Choroid plexus epithelial cell (primary cell): ENCODE measurements around the gene CCDC157.

ENCODE experiments used
- DNase-seq: peaks from one replicate; pipeline ENCODE4 v3.0.0-alpha.2; 2010; ENCODE audit warnings: low read depth
- H3K4me3 ChIP-seq: 2 replicates; pipeline ENCODE4 v1.5.1; 2011; ENCODE audit warnings: low read depth, mild to moderate bottlenecking, control low read depth, low read length, moderate library complexity
- TF ChIP-seq, protein P1 (sequence below): conservative IDR thresholded peaks from 2 replicates; pipeline ENCODE4 v1.5.1; 2011; ENCODE audit warnings: low read depth, mild to moderate bottlenecking, control low read depth, inconsistent platforms, low read length, moderate library complexity

The CCDC157 gene

DNA sequence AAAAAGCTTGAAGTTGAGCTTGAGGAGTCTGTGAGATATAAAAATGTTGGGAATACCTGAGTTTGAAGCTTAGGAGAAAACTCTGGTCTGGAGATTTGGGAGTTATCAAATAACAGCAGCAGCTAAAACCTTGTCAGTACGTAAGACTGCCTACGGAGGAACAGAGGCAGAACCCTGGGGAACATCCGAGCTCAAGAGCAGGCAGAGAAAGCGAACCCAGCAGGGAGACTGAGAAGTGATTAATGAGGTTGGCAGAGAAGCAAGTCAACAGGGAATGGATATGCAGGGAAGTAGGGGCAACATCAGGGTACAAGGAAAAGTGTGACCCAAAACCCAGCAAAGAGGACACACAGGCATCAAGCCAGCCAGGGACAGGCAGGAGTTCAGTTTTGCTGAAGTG lies 56.2 kb downstream of the CCDC157 start:
- TF ChIP-seq, protein P1, sequence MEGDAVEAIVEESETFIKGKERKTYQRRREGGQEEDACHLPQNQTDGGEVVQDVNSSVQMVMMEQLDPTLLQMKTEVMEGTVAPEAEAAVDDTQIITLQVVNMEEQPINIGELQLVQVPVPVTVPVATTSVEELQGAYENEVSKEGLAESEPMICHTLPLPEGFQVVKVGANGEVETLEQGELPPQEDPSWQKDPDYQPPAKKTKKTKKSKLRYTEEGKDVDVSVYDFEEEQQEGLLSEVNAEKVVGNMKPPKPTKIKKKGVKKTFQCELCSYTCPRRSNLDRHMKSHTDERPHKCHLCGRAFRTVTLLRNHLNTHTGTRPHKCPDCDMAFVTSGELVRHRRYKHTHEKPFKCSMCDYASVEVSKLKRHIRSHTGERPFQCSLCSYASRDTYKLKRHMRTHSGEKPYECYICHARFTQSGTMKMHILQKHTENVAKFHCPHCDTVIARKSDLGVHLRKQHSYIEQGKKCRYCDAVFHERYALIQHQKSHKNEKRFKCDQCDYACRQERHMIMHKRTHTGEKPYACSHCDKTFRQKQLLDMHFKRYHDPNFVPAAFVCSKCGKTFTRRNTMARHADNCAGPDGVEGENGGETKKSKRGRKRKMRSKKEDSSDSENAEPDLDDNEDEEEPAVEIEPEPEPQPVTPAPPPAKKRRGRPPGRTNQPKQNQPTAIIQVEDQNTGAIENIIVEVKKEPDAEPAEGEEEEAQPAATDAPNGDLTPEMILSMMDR, result no peak
- DNase-seq, result peak; percentile 28
- no peak overlapping the region for H3K4me3 ChIP-seq

DNA sequence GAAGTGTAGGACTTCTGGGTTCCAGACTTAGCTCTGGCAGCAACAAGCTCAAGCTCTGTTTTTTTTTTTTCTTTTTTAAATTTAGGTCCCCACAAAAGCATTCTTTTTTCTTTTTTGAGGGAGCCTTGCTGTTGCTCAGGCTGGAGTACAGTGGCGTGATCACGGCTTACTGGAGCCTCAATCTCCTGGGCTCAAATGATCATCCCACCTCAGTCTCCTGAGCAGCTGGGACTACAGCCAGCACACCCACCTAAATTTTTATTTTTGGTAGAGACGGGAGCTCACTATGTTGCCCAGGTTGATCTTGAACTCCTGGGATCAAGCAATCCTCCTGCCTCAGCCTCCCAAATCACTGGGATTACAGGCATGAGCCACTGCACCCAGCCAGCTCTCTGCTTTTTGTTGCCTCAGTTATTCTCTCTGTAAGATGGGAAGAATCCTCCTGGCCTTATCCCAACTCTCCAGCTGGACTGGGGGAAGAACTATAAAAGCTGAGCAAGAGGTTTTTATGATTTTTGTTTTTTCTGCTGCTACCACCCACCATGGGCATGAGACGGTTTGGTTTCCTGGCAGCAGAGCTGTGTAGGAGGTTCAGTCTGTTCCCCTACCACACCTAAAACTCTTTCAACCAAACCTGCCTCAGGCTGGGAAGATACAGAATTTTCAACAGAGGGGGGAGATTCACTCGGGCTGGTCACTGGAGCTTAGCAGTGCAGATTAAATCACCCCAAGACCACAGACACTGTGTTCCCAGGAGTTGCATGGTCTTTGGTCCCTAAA lies 57.1 kb downstream of the CCDC157 start:
- no peak overlapping the region for H3K4me3 ChIP-seq
- DNase-seq, result no peak
- TF ChIP-seq, protein P1, result no peak

DNA sequence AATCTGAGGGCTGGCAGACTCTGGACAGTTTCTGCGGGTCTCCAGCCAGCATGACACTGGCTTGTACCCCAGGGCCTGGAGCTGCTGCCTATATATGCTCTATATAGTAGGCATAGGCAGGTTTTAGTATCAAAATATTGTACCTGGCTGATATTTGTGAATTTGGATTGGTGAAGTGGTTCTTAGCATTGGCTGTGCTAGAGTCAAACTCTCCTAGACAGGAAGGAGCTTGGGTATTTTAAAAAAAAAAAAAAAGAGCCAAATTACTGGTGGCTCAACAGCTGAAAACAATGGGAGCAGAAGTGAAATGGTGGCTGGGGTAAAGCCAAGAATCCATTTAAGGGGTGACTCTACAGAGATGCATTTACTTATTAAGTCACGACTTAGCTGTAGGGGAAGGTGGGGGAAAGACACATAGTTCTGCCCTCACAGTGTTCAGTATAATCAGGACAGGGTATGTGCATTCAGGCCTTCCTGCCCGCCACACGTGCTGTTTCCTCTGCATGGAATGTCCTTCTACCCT lies 57.8 kb downstream of the CCDC157 start:
- no peak for DNase-seq
- TF ChIP-seq, protein P1, result no peak
- H3K4me3 ChIP-seq, result no peak overlapping the region

DNA sequence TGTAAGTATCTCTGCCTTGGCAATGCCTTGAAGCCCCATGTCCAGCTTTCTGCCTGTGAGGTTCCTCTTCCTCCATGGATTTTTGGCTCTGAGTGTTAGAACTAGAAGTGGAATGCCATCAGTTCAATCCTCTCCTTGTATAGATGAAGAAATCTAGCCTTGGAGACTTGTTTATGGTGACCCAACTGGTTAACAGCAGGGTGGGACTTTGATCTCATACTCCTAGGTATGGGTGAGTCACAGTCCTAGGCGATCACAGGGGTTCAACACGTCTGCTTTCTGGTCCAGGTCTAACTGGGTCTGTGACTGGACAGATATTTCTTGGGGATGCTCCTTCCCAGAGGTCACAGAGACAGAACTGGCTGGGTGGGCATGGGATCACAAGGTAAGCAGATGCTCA lies 59.6 kb downstream of the CCDC157 start:
- TF ChIP-seq, protein P1, result no peak
- no peak overlapping the region for H3K4me3 ChIP-seq
- DNase-seq, result peak; percentile 60

DNA sequence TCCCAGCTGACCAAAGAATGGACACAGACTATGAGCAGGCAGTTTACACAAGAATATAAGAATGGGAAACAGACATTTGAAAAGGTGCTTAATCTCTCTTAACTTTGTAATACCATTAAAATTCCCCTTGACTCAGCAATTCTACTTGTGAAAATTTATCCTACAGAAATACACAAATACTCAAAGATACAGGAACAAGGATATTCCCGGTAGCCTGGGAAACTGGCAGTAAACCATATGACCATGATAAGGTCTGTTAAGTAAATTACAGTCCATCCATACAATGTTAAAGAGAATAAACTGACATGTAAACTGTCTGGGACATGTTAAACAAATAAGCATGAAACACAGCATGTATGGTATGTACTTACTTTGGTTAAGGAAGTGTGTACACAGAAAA lies 60.0 kb downstream of the CCDC157 start:
- DNase-seq, result no peak
- H3K4me3 ChIP-seq, result no peak overlapping the region
- TF ChIP-seq, protein P1, result no peak

DNA sequence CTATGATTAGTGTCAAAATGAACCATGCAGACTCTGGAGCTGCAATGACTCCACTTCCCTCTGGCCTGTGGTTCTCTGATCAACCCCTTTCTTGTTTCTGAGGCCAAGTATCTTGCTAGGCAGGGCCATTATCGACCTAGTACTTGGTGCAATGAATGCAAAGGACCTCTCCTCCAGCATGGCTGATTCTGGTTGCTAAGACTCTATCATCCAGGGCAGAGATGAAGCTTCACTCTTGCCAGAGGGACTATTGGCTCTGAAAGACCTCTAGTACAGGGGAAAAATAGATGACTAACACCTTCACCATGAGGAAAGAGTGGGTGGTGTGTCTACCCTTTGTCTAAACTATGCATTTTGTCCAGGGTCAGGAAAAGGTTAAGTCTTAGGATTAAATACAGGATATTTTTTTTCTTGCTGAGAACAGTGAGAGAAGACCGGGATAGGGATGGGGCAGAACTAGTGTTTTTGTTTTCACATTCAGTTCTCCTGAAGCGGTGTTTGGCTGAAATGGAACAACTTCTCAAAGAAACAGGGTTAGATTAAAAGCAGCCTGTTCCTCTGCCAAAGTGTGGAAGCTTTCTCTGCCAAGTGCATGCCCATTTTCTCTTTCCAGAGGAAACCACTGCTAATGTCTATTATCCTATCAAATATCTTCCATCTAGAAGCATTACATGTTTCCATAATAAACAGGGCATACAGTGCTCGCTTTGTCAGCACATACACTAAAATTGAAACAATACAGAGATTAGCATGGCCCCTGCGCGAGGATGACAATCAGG lies 63.7 kb downstream of the CCDC157 start:
- DNase-seq, result peak; percentile 89
- TF ChIP-seq, protein P1, result no peak
- H3K4me3 ChIP-seq, result no peak overlapping the region
